ENCODE data around the gene DHX35.
"Not testable (repeated sequence)": the region's sequence is repeated elsewhere in the genome, so short reads cannot be mapped to it uniquely, and the experiment has no call there.

Gene DHX35

DNA sequence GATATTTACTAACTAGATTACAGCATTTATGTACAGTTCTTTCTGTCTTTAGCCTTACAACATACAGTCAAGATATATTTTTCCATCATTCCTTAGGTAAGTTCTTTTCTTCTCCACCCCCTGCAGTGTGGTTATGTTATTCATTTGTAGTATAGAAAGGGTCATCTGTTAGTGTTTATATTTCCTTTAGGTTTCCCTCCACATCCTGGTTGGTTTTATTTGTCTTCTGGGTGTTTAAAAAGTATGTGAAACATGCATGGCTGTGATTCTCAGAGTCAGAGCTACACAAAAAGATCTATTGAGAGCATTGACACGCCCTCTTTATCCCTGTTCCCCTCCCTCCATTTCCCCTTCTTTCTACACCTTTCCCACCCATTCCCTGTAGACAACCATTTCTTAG, 20.1 kb downstream of the DHX35 start:
- DNase-seq, result no peak

DNA sequence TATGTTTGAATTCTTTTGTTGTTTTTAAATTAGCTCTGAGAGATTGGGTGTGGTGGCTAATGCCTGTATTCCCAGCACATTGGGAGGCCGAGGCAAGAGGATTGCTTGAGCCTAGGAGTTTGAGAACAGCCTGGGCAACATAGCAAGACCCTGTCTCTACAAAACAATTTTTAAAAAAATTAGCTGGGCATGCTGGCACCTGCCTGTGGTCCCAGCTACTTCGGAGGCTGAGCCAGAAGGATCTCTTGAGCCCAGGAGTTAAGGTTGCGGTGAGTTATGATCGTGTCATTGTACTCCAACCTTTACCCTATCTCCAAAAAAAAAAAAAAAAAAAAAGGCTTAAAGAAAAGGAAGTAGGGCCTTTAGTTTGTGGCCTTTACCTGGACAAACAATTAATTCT, 22.9 kb downstream of the DHX35 start:
- DNase-seq, result no peak

DNA sequence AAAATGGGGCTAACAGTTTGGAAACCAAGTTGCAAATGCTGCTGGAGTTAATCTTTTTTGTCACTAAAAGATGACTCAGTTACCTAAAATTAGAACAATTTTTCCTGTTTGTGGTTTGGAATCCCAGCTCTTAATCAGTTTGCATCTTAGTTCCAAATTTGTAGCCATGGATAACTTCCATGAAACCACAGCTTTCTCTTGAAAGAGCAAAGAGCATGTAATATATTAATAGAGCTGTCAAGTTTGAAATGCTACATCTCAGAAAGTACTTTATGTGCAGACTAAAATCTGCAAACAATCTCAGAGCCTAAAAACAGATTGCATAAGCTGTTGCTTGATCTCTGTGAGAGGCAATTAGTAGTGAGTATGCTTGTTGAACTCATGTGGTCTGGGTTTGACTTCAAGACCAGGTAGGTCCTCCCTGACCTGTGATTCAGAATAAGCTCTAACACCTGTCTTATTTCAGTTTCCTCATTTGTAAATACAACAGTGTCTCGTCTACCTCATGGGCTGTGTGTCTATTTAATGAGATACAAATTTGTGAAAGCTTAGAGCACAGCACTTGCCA, 23.5 kb downstream of the DHX35 start:
- DNase-seq, result no peak

DNA sequence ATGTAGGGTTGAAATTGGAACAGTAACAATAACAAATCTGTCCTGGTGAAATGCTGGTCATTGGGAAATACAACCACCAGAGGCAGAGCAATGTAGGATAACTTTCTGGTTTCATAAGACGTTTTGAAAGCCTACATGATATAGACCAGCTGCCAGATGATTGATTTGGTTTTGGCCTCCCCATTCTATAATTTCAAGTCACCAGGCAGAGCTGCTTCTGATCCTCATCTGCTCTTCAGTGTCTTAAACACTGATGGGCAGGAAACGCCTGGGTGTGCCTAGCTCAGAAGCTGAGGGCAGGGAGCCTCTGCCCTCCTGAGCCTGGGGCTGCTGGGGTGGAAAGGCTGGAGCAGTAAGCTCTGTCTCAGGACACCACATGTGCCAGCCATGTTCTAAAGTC, 24.5 kb downstream of the DHX35 start:
- DNase-seq, result no peak

DNA sequence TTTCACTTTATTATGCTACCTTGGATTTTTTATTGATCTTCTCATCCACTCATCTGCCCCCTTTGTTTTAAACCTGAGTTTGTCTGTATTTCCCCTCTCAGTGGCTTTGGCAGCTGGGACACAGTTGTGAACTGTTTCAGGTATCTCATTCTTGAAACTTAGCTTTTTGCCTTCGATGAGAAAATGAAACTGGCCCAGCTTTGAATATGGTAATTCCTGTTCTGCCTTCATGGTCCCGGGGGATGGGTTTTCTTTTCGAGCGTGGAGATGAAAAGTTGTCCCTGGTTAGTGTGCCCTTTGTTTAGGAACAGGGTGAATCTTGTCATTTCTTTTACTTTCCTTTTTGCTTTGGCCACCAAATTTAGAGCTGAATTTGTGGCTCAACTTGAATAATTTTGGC, 25.6 kb downstream of the DHX35 start:
- DNase-seq, result no peak

DNA sequence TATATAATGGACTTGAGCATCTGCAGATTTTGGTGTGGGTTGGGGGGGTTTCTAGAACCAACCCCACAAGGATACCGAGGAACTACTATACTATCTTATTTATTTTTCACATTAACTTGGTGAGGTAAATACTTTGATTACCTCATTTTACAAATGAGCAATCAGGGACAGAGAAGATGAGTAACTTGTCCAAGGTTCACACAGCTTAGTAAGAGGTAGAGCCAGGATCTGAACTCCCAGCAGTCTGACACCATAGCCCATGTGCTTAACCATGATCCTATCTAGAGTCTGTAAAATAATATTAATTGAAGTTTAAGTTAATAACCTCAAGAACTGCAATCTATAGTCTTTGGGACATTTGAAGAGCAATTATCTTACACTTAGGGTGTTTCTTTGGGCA, 28.6 kb downstream of the DHX35 start:
- no peak for DNase-seq

DNA sequence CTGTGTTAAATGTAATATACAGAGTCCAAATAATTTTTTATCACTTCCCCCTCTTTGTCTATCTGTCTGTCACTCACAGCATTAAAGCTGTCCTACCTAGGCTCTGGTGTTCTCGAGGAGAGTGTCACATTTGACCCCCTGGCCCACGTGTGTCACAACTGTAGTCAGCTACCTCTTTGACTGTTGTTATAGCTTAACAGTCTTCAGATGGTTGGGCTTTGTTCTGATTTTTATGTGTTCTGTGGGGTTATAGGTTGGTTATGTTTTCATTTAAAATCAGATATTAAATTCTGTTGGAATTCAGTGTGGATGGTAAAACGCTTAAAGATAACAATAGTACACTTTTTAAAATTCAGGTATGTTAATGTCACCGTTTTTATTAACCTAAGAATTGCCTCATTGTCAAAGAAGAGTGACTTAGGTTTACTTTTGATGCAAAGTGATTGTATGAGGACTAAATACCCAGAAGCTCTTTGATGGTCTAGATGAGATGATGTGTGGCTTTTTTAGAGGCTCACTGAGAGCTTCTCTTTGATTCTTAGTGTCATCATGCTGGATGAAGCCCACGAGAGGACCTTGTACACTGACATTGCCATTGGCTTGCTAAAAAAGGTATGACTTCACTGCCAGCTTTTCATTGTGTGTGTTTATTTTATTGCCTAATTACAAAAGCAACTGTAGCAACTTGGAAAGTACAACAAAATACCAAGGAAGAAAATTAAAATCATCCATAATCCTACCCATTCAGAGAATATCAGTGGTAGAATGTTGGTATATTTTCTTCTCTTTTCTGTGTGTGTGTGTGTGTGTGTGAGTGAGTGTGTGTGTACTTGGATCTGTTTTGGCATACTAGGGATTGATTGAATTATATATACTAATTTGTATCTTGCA, 29.9 kb downstream of the DHX35 start:
- DNase-seq, result no peak

DNA sequence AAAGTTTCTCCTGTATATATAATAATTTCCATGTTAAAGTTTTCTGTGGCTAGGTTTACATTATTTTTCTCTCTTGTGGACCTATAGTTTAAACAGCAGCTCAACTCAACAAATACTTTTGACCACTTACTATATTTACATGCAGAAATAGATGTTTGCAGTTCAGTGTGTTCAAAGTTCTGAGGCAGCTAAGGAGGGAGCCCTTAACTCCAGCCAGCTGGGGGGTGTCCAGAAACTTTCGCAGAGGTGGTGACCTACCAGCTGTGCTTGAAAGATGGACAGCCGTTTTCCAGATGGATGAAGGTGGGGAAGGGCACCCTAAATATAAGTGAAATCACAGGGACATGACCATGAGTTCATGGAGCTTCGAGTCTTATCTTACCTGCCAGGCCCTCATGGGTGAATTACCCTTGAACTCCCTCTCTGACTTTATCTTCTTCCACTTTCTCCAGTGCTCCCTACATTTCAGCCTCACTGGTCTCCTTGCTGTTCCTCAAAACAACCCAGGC, 33.4 kb downstream of the DHX35 start:
- no peak for DNase-seq

DNA sequence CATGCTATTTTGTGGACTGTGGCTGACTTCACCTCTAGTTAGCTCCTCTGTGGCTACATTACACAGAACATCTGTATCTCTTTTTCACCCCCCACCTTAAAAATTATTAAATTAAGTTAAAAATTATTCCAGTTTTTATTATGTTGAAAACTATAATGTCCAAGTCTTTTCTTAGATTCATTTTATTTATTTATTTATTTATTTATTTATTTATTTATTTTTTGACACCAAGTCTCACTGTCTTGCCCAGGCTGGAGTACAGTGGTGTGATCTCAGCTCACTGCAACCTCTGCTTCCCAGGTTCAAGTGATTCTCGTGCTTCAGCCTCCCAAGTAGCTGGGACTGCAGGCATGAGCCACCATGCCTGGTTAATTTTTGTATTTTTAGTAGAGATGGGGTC, 34.7 kb downstream of the DHX35 start:
- not testable (repeated sequence) for DNase-seq

DNA sequence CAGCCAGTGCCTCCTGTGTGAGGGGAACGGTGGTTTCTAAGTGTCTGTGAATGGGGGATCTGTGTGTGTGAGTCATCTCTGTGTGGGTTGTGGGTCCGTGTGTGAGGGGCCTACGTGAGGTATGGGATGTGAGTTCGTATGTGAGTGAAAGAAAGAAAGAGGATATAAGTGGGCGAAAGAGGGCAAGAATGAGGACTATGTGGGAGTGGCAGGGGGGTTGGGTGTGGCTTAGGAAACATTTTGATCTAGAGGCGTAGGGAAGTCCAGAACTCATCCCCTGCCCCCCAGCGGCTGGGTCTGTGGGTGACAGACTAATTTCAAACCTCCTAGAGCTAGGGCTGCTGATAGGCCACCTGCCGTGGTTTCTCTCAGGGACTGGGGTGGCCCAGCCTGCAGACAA, 35.5 kb downstream of the DHX35 start:
- no peak for DNase-seq

DNA sequence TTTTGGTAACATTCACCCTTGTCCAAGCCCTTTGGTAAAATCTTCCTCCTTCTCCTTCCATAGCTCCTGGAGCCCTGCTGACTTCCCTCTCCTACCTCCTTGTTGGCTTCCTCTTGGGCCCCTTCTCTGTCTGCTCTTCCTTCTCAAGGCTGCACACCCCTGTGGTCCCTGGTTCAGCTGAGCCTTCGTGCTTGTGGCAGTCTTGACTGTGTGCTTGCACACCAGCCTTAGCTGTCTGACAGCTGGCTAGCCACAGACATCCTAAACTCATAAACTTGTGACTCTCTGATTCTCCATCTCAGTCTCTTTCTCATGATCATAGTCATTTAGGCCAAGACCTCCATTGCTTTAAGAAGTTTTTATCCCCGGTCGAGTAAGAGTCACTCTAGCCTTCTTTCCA, 37.1 kb downstream of the DHX35 start:
- DNase-seq, result no peak

DNA sequence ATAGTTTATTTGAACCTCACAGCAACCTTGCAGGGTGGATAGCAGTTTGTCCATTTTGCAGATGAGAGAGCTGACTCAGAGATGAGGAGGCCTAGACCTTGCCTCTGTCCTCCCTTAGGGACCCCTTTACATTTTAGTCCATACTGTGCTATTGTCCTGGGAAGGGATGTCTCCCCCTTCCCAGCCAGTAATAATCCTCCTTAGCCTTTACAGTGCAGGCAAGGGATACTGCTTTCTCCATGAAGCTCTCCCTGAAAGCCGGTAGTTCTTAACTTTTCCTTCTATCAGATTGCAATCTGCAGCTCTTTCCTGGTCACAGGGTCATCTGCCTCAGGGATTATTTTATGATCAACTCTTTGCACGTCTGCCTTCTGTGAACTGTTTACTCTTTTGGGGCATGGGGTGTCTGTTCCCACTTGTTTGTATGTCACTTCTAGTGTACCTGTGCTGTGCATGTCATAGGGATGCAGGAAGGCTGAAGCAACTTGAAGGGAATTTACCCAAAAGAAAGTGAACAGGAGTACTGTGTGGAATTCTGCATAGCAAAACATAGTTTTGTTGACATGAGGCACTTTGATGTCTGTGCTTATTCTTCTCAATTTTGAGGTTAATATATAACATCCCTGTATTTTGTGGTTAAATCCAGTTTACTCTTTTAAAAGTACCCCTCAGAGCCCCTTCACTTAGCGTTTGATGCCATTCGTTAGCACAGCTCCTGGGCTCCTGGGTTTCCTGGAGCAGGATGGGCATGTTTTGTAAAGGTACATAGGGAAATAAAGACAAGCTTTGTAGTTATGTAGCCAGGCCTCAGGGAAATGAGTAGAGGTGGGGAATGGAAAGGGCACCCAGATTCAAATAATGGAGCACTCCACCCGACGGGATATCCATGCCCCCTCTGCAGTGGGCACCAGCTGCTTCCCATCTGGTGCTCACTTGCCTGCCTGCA, 38.1 kb downstream of the DHX35 start:
- no peak for DNase-seq

DNA sequence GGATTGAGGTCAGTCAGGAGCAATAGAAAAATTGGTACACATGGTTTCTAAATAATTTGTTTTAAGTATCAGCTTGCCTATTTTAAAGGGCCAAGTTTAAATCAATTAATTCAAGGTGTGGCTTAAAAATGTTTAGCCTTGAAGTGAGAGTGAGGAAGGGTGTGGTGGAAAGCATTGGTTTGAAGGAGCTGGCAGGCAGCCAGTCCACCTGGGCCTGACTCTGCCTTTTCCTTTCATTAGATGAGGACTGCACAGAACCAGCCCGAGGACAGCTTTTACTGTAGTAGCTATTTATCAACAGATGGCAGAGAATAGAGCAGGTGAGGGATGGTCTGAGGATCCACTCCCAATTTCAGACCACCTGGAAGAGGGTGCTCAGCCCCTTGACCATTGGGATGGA, 42.4 kb downstream of the DHX35 start:
- no peak for DNase-seq

DNA sequence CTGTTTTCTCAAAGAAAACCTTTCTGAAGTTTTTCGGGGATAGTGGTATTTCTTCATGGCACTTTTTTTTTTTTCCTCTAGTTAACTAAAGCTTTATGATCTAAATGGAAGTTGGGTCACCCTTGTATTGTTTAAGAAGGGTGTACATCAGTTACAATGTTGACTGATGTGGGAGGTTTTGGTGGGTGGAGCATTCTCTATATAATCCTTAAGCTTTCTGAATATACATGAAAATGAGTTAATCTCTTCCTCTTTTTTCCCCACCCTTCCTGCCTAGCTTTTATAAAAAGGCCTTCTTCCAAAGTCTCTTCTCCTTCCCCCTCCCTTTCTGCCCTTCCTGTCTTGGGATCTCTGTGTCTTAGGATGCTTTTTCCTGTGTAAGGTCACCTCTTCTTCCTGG, 47.2 kb downstream of the DHX35 start:
- DNase-seq, result no peak

DNA sequence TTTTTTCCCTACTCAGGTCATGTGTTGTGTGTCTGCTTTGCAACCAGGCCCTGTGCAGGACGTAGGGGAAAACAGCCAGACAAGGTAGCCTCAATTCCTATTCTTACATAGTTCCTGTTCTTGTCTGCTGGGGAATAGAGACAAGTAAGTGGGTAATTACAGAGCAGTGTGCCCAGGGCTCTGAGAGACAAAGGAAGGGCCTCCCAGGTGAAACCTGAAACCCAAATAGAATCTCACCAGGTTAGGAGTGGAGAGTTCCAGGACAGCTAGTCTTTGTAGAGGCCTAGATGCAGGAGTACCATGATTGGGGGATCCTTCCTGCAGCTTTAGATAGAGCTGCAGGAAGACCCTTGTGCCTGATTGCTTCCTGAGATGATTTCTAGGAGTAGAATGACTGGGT, 48.4 kb downstream of the DHX35 start:
- no peak for DNase-seq

DNA sequence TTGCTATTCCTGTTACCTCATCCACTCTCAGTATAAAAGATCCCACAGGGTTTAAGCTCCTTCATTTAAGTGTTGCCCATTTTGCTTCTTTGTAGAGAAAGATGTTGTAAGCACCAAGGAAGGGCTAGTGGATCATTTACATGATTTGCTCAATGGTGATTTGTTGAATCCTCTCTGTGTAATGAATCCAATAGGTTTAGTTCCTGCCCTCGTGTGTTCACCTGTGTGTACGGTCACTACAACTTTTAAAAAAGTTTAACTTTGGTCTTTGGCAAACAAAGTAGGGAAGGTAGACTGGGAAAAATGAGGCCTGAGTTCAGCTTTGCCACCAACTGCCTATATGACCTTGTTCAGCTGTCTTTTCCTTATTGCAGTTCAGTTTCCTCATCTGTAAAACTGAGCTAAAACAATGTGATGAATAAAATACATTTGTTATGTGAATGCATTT, 51.5 kb downstream of the DHX35 start:
- DNase-seq, result no peak

DNA sequence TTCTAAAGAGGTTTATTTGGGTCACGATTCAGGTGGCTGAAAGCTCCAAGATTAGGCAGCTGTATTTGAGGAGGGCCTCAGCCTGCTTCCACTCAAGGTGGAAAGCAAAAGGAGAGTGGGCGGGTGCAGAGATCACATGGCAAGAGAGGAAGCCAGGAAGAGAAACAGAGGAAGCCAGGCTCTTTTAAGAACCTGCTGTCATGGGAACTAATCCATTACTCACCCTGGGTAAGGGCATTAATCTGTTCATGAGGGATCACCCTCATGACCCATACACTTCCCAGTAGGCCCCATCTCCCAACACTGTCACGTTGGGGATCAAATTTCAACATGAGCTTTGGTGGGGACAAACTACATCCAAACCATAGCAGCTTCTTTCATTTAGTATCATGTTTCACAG, 53.9 kb downstream of the DHX35 start:
- no peak for DNase-seq

DNA sequence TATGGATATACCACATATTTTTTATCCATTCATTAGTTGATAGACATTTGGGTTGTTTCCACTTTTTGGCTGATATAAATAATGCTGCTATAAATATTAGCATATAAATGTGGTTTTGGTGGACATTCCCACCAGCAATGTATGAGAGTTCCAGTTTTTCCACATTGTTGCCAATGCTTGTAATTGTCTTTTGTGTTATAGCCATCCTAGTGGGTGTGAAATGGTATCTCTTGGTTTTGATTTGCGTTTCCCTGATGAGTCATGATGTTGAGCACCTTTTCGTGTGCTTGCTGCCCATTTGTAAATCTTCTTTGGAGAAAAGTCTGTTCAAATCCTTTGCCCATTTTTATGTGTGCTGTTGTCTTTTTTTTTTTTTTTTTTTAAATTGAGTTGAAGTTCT, 54.4 kb downstream of the DHX35 start:
- DNase-seq, result no peak

DNA sequence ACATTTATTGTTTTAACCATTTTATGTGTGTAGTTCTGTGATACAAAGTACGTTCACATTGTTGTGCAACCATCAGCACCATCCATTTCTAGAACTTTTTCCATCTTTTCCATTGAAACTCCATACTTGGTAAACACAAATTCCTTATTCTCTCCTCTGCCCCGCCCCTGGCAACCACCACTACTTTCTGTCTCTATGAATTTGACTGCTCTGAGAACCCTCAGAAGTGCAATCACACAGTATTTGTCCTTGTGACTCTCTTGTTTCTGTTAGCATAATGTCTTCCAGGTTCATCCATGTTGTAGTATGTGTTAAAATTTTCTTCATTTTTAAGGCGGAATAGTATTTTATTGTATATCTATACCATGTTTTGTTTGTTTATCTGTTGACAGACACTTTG, 56.9 kb downstream of the DHX35 start:
- no peak for DNase-seq

DNA sequence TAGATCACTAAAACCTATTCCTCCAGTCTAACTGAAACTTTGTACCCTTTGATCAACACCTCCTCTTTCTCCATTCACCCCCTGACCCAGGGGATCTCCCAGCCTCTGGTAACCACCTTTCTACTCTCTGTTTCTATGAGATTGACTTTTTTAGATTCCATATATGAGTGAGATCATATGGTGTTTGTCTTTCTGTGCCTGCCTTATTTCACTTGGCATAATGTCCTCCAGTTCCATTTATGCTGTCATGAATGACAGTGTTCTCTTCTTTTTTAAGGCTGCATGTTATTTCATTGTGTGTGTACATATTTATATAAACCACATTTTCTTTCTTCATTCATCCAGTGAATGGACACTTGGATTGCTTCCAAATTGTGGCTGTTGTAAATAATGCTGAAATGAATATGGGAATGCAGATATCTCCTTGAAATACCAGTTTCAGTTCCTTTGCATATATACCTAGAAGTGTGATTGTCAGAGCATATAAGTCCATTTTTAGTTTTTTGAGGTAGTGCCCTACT, 57.7 kb downstream of the DHX35 start:
- DNase-seq, result no peak

DNA sequence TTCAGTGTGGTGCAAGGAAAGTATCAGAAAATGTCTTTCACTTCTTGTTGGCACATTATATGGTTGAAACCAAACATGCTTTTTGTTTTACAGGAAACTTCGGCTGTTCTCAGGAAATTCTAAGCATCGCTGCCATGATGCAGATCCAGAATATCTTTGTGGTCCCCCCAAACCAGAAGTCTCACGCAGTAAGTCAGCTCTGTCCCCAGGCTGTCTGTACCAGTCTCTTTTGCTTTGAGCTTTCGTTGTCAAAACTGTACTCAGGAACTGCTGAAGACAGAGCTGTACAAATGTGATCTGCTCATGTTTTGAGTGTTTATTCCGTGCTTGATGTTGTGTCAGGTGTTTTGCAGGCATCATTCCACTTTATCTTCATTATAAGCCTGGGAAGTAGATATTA, 59.6 kb downstream of the DHX35 start:
- DNase-seq, result no peak

DNA sequence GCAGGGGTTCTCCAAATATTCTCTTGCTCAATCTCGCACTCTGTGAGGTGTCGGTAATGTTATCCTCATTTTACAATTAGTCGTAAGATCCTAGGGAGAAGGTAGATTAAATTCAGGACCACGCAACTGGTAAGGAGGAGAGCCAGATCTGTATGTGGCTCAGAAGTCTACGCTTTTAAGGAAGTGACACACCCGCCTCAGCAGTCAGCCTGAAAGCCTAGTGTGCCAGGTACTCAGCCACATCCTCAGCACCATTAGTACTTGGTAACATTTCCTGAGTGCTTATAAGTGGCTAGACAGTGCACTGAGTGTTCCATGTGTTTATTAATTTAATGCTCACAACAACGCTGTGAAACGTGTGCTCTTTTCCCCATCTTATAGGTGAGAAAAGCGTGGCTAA, 63.7 kb downstream of the DHX35 start:
- no peak for DNase-seq

DNA sequence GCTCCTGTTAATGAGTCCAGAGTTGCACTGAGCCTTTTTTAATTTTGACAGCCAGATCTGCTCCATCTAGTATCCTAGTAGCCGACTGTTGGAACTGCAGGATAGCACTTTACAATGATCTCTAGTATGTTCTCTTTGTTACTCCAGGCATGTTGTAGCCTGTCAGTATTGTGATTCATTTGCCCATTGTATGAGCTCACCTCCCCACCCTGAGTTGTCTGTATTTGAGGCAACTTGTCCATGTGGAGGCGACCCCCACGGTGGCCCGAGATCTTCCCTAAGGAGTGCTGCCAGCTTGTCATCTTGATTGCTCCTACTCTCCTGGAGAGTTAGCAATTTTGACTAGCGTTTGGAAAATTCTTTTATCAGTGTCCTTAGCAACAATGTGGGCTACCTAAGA, 67.2 kb downstream of the DHX35 start:
- DNase-seq, result no peak
